Heart left ventricle (tissue), 13 donors: ENCODE data around the gene CIB1.

Experiments
- CTCF ChIP-seq, 12 donors: fragments of 200-600 bp; sonication (generic) in 4 of 12; IDR thresholded peaks; one replicate each; pipeline versions ENCODE4 v1.5.0 to v1.8.0; 2018 to 2022; ENCODE audit warnings: antibody characterized with exemption in 12 of 12, mild to moderate bottlenecking in 5 of 12
- POLR2A ChIP-seq, 2 donors: fragments of 450-650 bp; IDR thresholded peaks; one replicate each; pipeline ENCODE4 v1.6.1; 2017; ENCODE audit warnings: antibody characterized with exemption in 2 of 2, mild to moderate bottlenecking in 2 of 2, moderate library complexity in 2 of 2
- donor health status: ischemic (EF 13 %, LVEDD 7.1; RV severe dilation, severe dysfunction).
- donor health status: DM: no; HTN: yes; CAD: no.
- donor health status: DM: no; HTN: no; CAD: no.
- donor health status: ischemic (EF 25% LVEDD 6.9; RV normal size, moderate dysfunction).
- donor health status: ischemic (EF 25% LVEDD 5.7; RV mildly dilated, moderate dysfunction).
- donor health status: ischemic (EF 35%, LVEDD 5.7; RV mildly dilated, moderate dysfunction).
- donor health status: nonischemic (EF 11% LVEDD 7.7; RV severe dilation, severe dysfunction).
- donor health status: DM: yes; HTN: yes; CAD: no.
- donor health status: PGD.
- donor health status: ischemic (EF 29% LVEDD 5.4; RV normal size, mild dysfunction).
- donor health status: nonischemic (EF 23%, LVEDD 6.1; RV moderate dilation, normal function).

DNA sequence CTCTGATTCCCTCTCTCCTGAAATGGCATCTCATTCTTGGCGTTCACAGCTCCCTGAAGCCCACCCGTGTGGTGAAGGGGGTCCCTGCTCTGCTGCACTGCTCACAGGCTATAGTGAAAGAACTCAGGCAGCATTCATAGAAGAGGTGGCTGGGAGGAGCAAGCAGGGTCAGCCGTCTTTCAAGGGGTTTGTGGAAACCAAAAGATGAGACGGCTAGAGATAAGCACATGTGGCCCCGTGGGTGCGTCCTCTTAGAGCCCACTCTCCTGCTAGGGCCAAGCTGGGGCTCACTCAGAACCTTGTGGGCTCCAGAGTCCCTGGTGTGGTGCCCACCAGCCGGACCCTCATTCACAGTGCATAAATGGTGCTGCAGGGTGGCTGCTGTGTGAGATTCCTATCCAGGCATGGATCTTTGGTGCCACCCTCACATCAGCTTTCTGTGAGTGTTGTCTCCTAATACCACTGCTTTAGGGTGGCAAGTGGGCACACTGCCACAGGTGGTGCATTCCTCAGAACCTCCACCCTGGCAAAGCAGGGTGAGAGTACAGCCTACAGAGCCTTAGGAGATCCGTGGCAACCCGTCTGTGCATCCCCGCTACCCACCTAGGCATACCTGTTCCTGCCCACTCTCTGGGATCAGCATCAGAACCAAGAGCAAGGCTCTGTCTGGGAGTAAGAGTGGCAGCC lies 43.8 kb downstream of the CIB1 start:
- TF ChIP-seq CTCF (IDR thresholded peaks at IDR 0.05): no peak
- no peak for TF ChIP-seq POLR2A (IDR thresholded peaks at IDR 0.05)
